ENCODE data around the gene HNRNPUL1.

HNRNPUL1 gene

GRCh38 chr19:41355035-41355434 lies 90.9 kb downstream of the HNRNPUL1 start:
- DNase-seq: no peak

GRCh38 chr19:41355802-41356201 lies 91.6 kb downstream of the HNRNPUL1 start:
- no peak for DNase-seq

GRCh38 chr19:41356984-41357739 lies 93.0 kb downstream of the HNRNPUL1 start:
- DNase-seq: no peak
